HL-60 (cell line): ENCODE results near the gene WBP2.

ENCODE experiments used
- GABPA ChIP-seq: IDR thresholded peaks from 2 replicates; pipeline ENCODE4 v1.6.1; 2012; ENCODE audit warnings: low read depth
- POLR2AphosphoS5 ChIP-seq: IDR thresholded peaks from 2 replicates; pipeline ENCODE4 v1.6.1; 2012; ENCODE audit warnings: low read depth
- SPI1 ChIP-seq: IDR thresholded peaks from 2 replicates; pipeline ENCODE4 v1.6.1; 2012; ENCODE audit warnings: low read depth, mild to moderate bottlenecking, borderline replicate concordance
- TF ChIP-seq, protein P1 (sequence below): IDR thresholded peaks from one replicate; pipeline ENCODE4 v1.5.1; 2011; ENCODE audit warnings: low read length, control low read depth, inconsistent platforms; ENCODE audit not compliant: insufficient read depth
- TF ChIP-seq, protein P2 (sequence below): IDR thresholded peaks from 2 replicates; pipeline ENCODE4 v1.6.1; 2012; ENCODE audit warnings: low read depth; ENCODE audit not compliant: insufficient replicate concordance

- TF ChIP-seq, protein P1, sequence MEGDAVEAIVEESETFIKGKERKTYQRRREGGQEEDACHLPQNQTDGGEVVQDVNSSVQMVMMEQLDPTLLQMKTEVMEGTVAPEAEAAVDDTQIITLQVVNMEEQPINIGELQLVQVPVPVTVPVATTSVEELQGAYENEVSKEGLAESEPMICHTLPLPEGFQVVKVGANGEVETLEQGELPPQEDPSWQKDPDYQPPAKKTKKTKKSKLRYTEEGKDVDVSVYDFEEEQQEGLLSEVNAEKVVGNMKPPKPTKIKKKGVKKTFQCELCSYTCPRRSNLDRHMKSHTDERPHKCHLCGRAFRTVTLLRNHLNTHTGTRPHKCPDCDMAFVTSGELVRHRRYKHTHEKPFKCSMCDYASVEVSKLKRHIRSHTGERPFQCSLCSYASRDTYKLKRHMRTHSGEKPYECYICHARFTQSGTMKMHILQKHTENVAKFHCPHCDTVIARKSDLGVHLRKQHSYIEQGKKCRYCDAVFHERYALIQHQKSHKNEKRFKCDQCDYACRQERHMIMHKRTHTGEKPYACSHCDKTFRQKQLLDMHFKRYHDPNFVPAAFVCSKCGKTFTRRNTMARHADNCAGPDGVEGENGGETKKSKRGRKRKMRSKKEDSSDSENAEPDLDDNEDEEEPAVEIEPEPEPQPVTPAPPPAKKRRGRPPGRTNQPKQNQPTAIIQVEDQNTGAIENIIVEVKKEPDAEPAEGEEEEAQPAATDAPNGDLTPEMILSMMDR = no peak
- TF ChIP-seq POLR2AphosphoS5 (no peak), GABPA (no peak), SPI1 (no peak)
- TF ChIP-seq, protein P2, sequence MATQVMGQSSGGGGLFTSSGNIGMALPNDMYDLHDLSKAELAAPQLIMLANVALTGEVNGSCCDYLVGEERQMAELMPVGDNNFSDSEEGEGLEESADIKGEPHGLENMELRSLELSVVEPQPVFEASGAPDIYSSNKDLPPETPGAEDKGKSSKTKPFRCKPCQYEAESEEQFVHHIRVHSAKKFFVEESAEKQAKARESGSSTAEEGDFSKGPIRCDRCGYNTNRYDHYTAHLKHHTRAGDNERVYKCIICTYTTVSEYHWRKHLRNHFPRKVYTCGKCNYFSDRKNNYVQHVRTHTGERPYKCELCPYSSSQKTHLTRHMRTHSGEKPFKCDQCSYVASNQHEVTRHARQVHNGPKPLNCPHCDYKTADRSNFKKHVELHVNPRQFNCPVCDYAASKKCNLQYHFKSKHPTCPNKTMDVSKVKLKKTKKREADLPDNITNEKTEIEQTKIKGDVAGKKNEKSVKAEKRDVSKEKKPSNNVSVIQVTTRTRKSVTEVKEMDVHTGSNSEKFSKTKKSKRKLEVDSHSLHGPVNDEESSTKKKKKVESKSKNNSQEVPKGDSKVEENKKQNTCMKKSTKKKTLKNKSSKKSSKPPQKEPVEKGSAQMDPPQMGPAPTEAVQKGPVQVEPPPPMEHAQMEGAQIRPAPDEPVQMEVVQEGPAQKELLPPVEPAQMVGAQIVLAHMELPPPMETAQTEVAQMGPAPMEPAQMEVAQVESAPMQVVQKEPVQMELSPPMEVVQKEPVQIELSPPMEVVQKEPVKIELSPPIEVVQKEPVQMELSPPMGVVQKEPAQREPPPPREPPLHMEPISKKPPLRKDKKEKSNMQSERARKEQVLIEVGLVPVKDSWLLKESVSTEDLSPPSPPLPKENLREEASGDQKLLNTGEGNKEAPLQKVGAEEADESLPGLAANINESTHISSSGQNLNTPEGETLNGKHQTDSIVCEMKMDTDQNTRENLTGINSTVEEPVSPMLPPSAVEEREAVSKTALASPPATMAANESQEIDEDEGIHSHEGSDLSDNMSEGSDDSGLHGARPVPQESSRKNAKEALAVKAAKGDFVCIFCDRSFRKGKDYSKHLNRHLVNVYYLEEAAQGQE = no peak
Observed at GRCh38 chr17:75898791-75899190, 43.7 kb upstream of the WBP2 start.
